Measurements from ENCODE around the gene TRMT10B. TPM values are rescaled to one million over a fixed set of nuclear protein-coding genes. Genes with fewer than 3 reads are reported as not detected.

Gene TRMT10B
- total and polyA plus RNA-seq, 7 donors: 1.3 to 7.2 (median 2.9) TPM

DNA sequence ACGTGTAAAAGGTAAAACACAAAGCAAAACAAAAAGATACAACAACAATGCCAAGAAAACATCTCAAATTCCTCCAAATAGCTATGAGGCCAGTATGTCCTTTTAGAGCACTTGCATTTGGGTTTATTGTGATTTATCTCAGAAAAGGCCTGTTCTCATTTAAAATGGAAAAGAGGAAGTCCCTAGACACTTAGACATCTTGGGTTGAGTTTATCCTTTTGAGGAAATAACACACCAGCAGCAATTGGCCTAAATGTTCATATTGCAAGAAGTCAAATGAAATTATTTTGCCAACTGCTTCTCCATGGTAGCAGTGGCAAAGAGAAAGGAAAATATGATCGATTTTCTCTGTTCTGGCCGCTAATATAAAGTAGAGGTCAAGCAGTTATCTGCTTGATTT lies 43.6 kb upstream of the TRMT10B start:
- H3K4me1 ChIP-seq: no peaks in the 10 kb centered on the region
- H3K27me3 ChIP-seq (ENCODE audit: insufficient read depth in 3 of 3, low read length in 2 of 3): no peaks in the 10 kb centered on the region
- WGBS, 3 donors: 91 to 93% (median 92%) methylated on average over 3 of the region's 3 CpGs
- H3K9me3 ChIP-seq: no peaks in the 10 kb centered on the region
- DNase-seq: no peak
- ATAC-seq: no peak
- intact Hi-C loops (cut with DNase I): no loop called here
- peaks cover 0 to 6% of the 10 kb centered on the region in 2 donors for H3K36me3 ChIP-seq (ENCODE audit: insufficient read depth in 1 of 2, low read depth in 1 of 2)
- no peak overlapping the region for H3K4me3 ChIP-seq
- H3K27ac ChIP-seq: no peak overlapping the region
- TF ChIP-seq, protein P1, sequence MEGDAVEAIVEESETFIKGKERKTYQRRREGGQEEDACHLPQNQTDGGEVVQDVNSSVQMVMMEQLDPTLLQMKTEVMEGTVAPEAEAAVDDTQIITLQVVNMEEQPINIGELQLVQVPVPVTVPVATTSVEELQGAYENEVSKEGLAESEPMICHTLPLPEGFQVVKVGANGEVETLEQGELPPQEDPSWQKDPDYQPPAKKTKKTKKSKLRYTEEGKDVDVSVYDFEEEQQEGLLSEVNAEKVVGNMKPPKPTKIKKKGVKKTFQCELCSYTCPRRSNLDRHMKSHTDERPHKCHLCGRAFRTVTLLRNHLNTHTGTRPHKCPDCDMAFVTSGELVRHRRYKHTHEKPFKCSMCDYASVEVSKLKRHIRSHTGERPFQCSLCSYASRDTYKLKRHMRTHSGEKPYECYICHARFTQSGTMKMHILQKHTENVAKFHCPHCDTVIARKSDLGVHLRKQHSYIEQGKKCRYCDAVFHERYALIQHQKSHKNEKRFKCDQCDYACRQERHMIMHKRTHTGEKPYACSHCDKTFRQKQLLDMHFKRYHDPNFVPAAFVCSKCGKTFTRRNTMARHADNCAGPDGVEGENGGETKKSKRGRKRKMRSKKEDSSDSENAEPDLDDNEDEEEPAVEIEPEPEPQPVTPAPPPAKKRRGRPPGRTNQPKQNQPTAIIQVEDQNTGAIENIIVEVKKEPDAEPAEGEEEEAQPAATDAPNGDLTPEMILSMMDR (IDR thresholded peaks at IDR 0.05): no peak

GRCh38 chr9:37715260-37715659 lies 38.3 kb upstream of the TRMT10B start:
- Histone ChIP-seq H3K4me1 (no peaks in the 10 kb centered on the region), H3K36me3 (ENCODE audit: insufficient read depth in 1 of 2, low read depth in 1 of 2) (peaks cover 0 to 8% of the 10 kb centered on the region in 2 donors), H3K9me3 (no peaks in the 10 kb centered on the region), H3K27ac (no peak overlapping the region), H3K4me3 (no peak overlapping the region), H3K27me3 (ENCODE audit: insufficient read depth in 3 of 3, low read length in 2 of 3) (no peaks in the 10 kb centered on the region)
- 75 to 78% (median 77%) methylated on average over 4 of the region's 4 CpGs for WGBS, 3 donors
- DNase-seq (no peak), ATAC-seq (no peak)
- TF ChIP-seq, protein P1 (IDR thresholded peaks at IDR 0.05): no peak
- intact Hi-C loops (cut with DNase I): no loop called here

GRCh38 chr9:37715991-37716505 lies 37.6 kb upstream of the TRMT10B start:
- Histone ChIP-seq H3K36me3 (ENCODE audit: insufficient read depth in 1 of 2, low read depth in 1 of 2) (peaks cover 0 to 8% of the 10 kb centered on the region in 2 donors), H3K9me3 (no peaks in the 10 kb centered on the region), H3K4me3 (no peak overlapping the region), H3K27ac (no peak overlapping the region), H3K27me3 (ENCODE audit: insufficient read depth in 3 of 3, low read length in 2 of 3) (no peaks in the 10 kb centered on the region), H3K4me1 (no peaks in the 10 kb centered on the region)
- TF ChIP-seq, protein P1 (IDR thresholded peaks at IDR 0.05): no peak
- WGBS, 3 donors: 67 to 86% (median 72%) methylated on average over 5 of the region's 5 CpGs
- no peak for ATAC-seq
- intact Hi-C loops (cut with DNase I): no loop called here
- no peak for DNase-seq

GRCh38 chr9:37719526-37719925 lies 34.1 kb upstream of the TRMT10B start:
- intact Hi-C loops (cut with DNase I): no loop called here
- WGBS, 3 donors: 89 to 92% (median 90%) methylated on average over 2 of the region's 2 CpGs

More at GRCh38 chr9:37719526-37719925, 34.1 kb upstream of the TRMT10B start:
- H3K4me3 ChIP-seq: no peak overlapping the region
- DNase-seq (no peak), ATAC-seq (no peak)
- H3K9me3 ChIP-seq: no peaks in the 10 kb centered on the region
- H3K36me3 ChIP-seq (ENCODE audit: insufficient read depth in 1 of 2, low read depth in 1 of 2): peaks cover 0 to 15% of the 10 kb centered on the region in 2 donors
- TF ChIP-seq, protein P1 (IDR thresholded peaks at IDR 0.05): no peak
- no peaks in the 10 kb centered on the region for H3K4me1 ChIP-seq
- no peak overlapping the region for H3K27ac ChIP-seq
- no peaks in the 10 kb centered on the region for H3K27me3 ChIP-seq (ENCODE audit: insufficient read depth in 3 of 3, low read length in 2 of 3)

Data from psoas muscle (tissue), 8 donors.